K562 (cell line): ENCODE data around the gene TRIM31. TPM values are rescaled to one million over a fixed set of nuclear protein-coding genes. Genes with fewer than 3 reads are reported as not detected.

Experiments
- ESRRA ChIP-seq: fragments of 450-650 bp; IDR thresholded peaks from 2 replicates; pipeline ENCODE4 v1.6.1; 2014; ENCODE audit warnings: low read depth, mild to moderate bottlenecking, moderate library complexity, borderline replicate concordance
- FOS ChIP-seq: IDR thresholded peaks from 3 replicates; pipeline ENCODE4 v1.6.1; 2011; ENCODE audit not compliant: insufficient read length; ENCODE audit errors: extremely low read depth
- HNRNPUL1 ChIP-seq: fragments of 200-400 bp; formaldehyde crosslinking; IDR thresholded peaks from 2 replicates; pipeline ENCODE4 v1.6.1; 2017; ENCODE audit warnings: low read length
- MAFK ChIP-seq: IDR thresholded peaks from 2 replicates; pipeline ENCODE4 v1.6.1; 2011; ENCODE audit warnings: low read length, improper control_type of control experiment
- NCOA1 ChIP-seq: fragments of 450-650 bp; IDR thresholded peaks from 2 replicates; pipeline ENCODE4 v1.6.1; 2016; ENCODE audit warnings: low read depth
- NEUROD1 ChIP-seq: fragments of 150-350 bp; IDR thresholded peaks from 2 replicates; pipeline ENCODE4 v1.6.1; 2014; ENCODE audit warnings: borderline replicate concordance, low read length, low read depth; ENCODE audit not compliant: partially characterized antibody
- PURB ChIP-seq: sonication (generic); formaldehyde crosslinking; IDR thresholded peaks from 2 replicates; pipeline ENCODE4 v1.9.0; 2021; ENCODE audit warnings: low read depth, mild to moderate bottlenecking, missing genetic modification reagents
- RAD51 ChIP-seq: fragments of 450-650 bp; IDR thresholded peaks from 2 replicates; pipeline ENCODE4 v1.7.1; 2016; ENCODE audit warnings: low read depth, mild to moderate bottlenecking, borderline replicate concordance
- REST ChIP-seq, 2 experiments: fragments of 450-650 bp; formaldehyde crosslinking in 1 of 2; IDR thresholded peaks; 2 replicates each; pipeline versions ENCODE4 v1.4.0 to v1.6.1; 2014 to 2020; ENCODE audit warnings: mild to moderate bottlenecking in 2 of 2, borderline replicate concordance in 1 of 2, low read depth in 1 of 2
- RUNX1 ChIP-seq: sonication (generic); IDR thresholded peaks from 2 replicates; pipeline ENCODE4 v1.6.1; 2016; ENCODE audit warnings: antibody characterized with exemption, low read depth
- SMARCC2 ChIP-seq: fragments of 450-650 bp; IDR thresholded peaks from 2 replicates; pipeline ENCODE4 v1.6.1; 2017; ENCODE audit warnings: antibody characterized with exemption, moderate library complexity, mild to moderate bottlenecking, low read depth
- SRSF1 ChIP-seq: fragments of 200-400 bp; formaldehyde crosslinking; IDR thresholded peaks from 2 replicates; pipeline ENCODE4 v1.6.1; 2017; ENCODE audit warnings: mild to moderate bottlenecking, low read depth, low read length, moderate library complexity
- ZFP1 ChIP-seq: fragments of 450-650 bp; formaldehyde crosslinking; IDR thresholded peaks from 2 replicates; pipeline ENCODE4 v1.4.0; 2020; ENCODE audit warnings: mild to moderate bottlenecking, mixed read lengths
- ZKSCAN1 ChIP-seq: fragments of 150-350 bp; IDR thresholded peaks from 2 replicates; pipeline ENCODE4 v1.6.1; 2016; ENCODE audit warnings: low read depth, low read length
- ZNF511 ChIP-seq: sonication (generic); formaldehyde crosslinking; IDR thresholded peaks from 2 replicates; pipeline ENCODE4 v1.8.0; 2022; ENCODE audit warnings: mild to moderate bottlenecking, missing genetic modification reagents
- ZNF644 ChIP-seq: fragments of 200-800 bp; sonication (Bioruptor generic); IDR thresholded peaks from 2 replicates; pipeline ENCODE4 v1.6.1; 2016; ENCODE audit warnings: low read depth, missing genetic modification characterization, missing compliant biosample characterization
- polyA plus RNA-seq, 8 experiments: library from polyadenylated mRNA; depleted of rRNA in 4 of 8; stranded (reverse) in 5 of 8; unstranded in 3 of 8; fragments of >200 nt; fragmentation: Nextera tagmentation in 2 of 8; fragmentation: Illumina TruSeq in 1 of 8; extraction: Ambion mirVana in 2 of 8; extraction: Trizol in 1 of 8; gene quantifications; 2 replicates each; pipeline versions ENCODE4 v1.2.1 to v1.2.3, GENCODE V29; 2011 to 2014; ENCODE audit warnings: inconsistent platforms in 1 of 8, missing spikeins in 1 of 8
- total RNA-seq, 7 experiments: library from RNA; depleted of rRNA in 6 of 7; stranded (reverse); fragments of >200 nt in 6 of 7; fragmentation: Illumina TruSeq in 2 of 7; extraction: Trizol in 2 of 7; gene quantifications; 2 replicates each; pipeline versions ENCODE4 v1.2.1 to v1.2.3, GENCODE V29; 2011 to 2021; ENCODE audit warnings: low replicate concordance in 1 of 7
- TF ChIP-seq, protein P1 (sequence below): fragments of 450-650 bp; IDR thresholded peaks from 2 replicates; pipeline ENCODE4 v1.7.0; 2016; ENCODE audit warnings: borderline replicate concordance

Gene TRIM31
- total and polyA plus RNA-seq, 9 of the 15 experiments (the other 6 are each of a cell fraction or from before 2014, with no cell fraction given), result not detected

DNA sequence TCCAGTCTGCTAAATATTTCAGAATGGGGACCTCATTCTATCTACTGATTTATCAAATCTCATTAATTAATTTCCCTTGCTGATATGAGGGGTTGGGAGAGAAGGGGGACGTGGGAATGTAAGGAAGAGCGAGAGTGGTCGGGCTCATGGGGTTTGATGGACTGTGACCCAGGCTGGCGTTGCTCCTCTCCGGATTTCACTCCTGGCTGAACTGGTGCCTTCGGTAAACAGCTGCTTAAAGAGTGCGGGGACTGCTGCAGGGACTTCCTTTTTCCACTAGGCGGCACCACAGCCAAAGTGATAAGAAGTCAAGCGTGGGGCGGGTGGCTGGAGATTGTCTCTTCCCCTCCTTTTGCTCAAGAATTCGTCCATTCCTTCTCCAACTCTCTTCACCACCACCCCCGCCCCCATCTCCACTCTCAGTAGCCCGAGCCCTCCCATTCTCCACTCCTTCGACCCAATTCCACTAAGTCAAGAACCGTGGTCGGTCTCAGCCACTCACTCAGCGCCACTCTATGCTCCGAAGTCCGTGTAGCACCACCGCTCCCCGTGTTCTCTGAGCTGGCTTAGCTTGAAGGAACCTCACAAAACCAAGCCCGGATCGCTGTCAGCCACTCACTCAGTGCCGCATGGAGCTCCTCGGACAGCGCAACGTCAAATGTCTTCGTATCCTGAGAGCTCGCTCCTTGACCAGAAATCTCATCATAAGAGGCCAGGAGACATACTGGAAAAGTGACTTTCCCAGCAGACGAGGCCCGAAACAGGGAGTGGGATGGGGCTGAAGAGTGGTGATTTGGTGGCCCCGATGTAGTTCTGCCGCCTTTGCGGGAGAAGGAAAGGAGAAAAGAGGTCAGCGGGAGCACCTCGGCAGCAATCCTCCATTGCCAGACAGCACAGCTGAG, 9.7 kb downstream of the TRIM31 start (continued):
- TF ChIP-seq ZNF511 (0 out of 2 replicates have a peak, but pooled peaks have one; percentile 36), NEUROD1 (no peak), SRSF1 (no peak), PURB (no peak), HNRNPUL1 (no peak), ZFP1 (CRISPR knock-in tag) (no peak), SMARCC2 (no peak), ESRRA (no peak), ZKSCAN1 (no peak; the same call in 1 of the 2 replicates), REST (IDR thresholded peaks at IDR 0.05; ENCODE audit: borderline replicate concordance) (peak; percentile 81), REST (CRISPR knock-in tag; IDR thresholded peaks at IDR 0.05; ENCODE audit: low read depth) (no peak), RUNX1 (no peak), NCOA1 (no peak), FOS (no peak), ZNF644 (no peak), RAD51 (no peak), MAFK (no peak)
- TF ChIP-seq, protein P1, sequence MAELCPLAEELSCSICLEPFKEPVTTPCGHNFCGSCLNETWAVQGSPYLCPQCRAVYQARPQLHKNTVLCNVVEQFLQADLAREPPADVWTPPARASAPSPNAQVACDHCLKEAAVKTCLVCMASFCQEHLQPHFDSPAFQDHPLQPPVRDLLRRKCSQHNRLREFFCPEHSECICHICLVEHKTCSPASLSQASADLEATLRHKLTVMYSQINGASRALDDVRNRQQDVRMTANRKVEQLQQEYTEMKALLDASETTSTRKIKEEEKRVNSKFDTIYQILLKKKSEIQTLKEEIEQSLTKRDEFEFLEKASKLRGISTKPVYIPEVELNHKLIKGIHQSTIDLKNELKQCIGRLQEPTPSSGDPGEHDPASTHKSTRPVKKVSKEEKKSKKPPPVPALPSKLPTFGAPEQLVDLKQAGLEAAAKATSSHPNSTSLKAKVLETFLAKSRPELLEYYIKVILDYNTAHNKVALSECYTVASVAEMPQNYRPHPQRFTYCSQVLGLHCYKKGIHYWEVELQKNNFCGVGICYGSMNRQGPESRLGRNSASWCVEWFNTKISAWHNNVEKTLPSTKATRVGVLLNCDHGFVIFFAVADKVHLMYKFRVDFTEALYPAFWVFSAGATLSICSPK, result no peak
